HG02938 (cell line): ENCODE results near the gene OR1Q1.
"Not testable (repeated sequence)": the region's sequence is repeated elsewhere in the genome, so short reads cannot be mapped to it uniquely, and the experiment has no call there.

Source experiments
- ATAC-seq: cut with Tn5 transposase; IDR thresholded peaks from one replicate; pipeline ENCODE4 v1.9.1; 2021; ENCODE audit warnings: mild to moderate bottlenecking, moderate library complexity; ENCODE audit not compliant: unreplicated experiment

Gene OR1Q1, protein sequence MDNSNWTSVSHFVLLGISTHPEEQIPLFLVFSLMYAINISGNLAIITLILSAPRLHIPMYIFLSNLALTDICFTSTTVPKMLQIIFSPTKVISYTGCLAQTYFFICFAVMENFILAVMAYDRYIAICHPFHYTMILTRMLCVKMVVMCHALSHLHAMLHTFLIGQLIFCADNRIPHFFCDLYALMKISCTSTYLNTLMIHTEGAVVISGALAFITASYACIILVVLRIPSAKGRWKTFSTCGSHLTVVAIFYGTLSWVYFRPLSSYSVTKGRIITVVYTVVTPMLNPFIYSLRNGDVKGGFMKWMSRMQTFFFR

DNA sequence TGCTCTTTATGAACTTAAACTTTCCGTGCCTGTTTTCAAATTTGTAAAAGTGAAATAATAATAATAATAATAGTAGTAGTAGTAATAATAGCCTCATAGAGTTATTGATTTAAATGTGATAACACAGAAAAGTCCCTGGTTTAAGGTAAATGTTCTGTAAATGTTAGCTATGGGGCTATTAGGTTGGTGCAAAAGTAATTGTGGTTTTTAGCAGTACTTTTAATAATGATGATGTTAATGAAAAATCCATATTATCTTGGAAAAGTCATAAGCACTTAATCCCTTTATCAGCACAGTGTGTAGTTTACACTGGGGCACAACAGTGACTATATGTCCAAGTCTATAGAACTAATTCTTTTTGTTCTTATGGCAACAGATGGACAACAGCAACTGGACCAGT lies at the start of gene OR1Q1:
Gene OR1Q1 (plus strand): TSS at position 377 of the 400 bp plus-strand sequence. CDS start 0 bp downstream, at position 377.
- ATAC-seq: no peak

DNA sequence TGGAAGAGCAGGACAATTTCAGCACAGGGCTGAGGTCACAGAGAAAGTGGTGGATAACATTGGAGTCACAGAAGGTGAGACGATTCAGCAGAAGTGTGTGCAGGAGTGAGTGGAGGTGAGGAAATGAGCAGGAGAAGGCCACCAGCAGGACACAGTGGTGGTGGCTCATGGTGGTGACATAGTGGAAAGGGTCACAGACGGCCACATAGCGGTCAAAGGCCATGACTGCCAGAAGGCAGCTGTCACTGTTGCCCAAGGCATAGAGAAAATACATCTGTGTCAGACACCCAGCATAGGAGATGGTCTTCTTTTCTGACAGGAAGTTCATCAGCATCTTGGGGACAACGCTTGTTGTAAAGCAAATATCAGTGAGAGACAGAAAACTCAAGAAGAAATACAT lies 46.6 kb upstream of the OR1Q1 start:
- no peak for ATAC-seq

DNA sequence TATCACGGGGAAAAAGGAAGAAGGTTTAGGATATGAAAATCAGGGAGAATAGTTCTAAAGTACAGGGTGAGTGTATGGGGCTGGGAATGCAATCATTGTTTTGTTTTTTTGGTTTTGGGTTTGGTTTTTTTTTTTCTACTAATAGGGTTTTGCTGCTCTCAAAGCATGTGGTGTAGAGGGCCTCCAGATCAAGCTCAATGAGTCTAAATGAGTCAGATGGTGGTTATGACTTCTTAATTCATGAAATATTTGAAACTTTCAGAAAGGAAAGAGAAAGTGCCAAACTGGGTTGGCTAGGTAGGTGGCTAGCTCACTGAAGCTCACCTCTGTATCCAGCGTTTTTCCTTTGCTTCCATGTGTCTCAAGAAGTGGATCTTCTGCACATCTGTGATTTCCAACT lies 42.1 kb upstream of the OR1Q1 start:
- no peak for ATAC-seq

DNA sequence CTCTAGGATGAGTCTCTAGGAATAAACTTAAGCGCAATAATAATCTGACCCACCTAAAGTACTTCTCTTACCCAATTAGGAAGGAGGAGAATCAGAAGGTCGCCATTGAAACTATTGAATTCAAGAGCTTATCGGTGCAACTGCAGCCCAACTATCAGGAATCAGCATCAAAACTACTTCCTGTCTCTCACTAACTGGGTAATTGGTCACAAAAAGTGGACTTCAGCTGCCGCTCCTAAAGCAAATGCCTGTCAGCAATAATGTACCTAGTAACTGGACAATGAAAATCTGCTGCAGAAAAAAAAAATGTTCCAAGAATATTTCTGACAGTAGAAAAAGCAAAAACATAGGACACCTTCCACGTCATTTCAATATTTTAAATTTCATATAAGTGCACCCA lies 34.7 kb upstream of the OR1Q1 start:
- no peak for ATAC-seq

DNA sequence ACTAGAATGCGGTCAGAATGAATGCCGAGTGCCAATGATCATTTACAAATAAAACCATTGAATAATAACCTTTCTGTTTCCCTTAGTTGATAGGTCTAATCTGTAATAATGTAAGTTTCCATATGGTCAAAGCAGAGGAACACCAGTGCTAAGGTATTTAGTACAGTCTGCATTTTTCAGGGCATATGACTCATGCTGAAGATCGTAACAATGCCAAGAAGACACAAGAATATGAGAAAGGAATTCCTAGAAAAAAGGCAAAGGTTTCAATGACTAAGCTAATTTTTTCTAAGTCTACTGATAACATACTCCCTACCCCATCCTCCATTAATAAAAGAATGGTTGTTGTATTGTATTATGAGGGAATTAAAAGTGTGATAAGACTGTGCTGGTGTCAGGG lies 34.2 kb upstream of the OR1Q1 start:
- ATAC-seq: no peak

DNA sequence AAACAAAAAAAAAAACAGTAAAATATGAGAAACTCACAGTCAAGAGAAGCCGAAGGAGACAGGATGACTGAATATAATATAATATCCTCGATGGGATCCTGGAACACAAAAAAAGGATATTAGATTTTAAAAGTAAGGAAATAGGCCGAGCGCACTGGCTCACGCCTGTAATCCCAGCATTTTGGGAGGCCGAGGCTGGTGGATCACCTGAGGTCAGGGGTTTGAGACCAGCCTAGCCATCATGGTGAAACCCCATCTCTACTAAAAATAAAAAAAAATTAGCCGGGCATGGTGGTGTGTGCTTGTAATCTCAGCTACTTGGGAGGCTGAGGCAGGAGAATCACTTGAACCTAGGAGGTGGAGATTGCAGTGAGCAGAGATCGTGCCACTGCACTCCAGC lies 31.3 kb upstream of the OR1Q1 start, which contains the start of gene OR1L8:
Gene OR1L8 (minus strand): TSS at position 101 of the 400 bp plus-strand sequence. CDS start 14,907 bp downstream, outside the sequence.
- not testable (repeated sequence) for ATAC-seq

DNA sequence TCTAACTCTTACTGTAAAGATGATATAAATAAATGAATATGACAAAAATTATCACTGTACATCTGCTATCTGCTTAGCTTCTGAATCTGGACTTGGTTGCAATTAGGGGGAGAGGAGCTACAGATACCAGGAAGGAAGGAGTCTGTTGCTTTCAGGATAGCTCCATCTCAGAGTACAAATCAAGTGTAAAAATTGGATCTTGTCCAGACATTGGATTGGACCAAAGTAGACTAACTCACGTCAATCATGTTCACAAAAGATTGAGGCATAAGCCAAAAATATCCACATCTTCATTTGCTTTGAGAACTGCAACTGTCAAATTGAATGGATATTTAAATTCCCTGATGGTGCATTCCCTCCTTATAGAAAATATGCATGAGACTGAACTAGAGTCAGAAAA lies 8.8 kb upstream of the OR1Q1 start:
- no peak for ATAC-seq

DNA sequence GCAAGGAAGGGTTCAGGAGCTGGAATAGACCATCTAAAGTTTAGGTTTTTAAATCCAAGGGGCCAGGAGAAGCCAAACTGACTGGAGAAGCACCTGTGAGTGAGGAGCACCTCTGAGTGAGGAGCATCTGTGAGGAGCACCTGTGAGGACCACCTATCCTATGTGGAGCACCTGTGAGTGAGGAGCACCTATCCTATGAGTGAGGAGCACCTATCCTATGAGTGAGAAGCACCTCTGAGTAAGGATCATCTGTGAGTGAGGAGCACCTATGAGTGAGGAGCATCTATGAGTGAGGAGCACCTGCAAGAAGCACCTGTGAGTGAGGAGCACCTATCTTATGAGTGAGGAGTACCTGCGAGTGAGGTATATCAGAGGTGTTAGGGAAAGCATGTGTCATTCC lies 8.0 kb upstream of the OR1Q1 start:
- no peak for ATAC-seq

DNA sequence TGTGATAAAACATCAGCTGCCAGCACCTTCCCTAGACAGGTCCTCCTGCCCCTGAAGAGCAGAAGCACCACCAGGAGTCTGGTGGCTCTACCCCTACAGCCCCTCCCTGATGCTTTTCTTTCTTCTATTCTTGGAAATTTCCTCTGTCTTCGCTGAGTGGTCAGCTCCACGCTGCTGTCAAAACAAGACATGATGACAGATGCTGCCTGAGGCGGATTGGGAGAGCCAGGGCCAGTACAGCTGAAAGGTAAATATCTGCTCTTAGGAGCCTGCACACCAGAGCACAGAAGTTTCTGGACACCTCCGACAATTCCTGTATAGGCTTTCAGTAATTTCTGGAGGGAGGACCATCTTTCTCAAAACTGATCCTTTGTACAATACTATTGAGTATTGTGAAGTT lies 4.7 kb upstream of the OR1Q1 start:
- no peak for ATAC-seq

DNA sequence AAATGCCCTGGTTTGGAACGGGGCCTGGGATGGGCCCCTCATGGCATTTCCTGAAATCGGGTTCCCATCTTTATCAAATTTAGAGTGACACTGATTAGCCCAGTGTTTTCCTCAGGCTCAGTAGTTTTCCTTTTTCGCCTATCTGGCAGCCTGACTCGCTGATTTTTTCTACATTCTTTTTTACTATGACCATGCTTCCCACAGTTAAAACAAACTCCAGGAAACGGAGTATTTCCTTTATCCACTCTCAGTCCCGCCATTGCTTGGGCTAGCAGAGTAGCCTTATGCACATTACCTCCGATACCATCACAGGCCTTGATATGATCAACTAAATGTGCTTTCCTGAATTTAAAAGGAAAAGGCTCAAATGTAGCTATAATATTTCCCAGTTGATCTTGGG lies 5.5 kb downstream of the OR1Q1 start:
- no peak for ATAC-seq

DNA sequence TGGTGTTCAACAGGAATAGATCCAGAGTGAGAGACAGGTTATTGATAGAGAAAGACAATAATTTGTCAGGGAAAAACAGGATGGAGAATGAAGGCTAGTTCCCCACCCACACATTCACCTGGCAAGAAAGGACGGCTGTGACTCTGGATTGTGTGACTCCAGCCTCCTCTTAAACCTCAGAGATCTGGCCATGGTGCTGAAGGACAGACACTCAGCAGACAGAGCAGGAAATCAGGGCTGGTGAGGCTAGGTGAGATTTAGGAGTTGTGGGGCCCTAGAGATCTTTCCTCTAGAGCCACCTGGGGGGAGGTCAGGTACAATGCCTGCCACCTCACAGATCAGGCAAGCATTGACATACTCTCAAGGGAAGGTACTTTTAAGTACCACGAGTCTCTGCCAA lies 27.7 kb downstream of the OR1Q1 start:
- ATAC-seq: no peak

DNA sequence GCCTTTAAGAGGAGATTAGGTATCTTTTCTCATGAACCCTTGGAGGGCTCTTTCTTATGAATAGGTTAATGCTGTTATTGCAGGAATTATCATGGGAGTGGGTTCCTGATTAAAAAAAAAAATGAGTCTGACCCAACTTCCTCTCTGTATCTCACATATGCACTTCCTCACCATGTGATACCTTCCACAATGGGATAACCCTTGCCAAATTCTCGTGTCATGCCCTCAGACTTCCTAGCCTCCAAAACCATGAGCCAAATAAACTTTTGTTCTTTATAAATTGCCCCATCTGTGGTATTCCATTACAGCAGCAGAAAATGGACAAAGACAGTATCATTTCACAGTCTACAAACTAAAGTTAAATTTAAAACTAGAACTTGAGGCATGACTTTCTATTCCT lies 41.8 kb downstream of the OR1Q1 start:
- ATAC-seq: no peak

DNA sequence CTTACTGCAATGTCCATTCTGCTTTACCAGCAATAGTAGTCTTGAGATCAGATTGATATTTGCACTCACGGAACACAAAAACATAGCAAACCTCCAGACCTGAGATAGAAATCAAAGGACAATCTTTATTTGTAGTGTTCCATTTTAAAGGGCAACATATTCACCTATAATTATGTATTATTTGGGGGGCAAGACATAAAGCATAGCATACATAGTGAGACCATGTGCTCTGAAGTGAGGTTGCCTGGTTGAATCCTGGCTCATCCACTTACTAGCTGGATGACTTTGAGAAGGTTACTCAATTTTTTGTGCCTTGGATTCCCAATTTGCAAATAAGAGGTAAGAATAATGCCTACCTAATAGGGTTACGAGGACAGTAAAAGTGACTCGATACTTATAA lies 43.0 kb downstream of the OR1Q1 start, which contains the start of gene OR1B1:
Gene OR1B1 (minus strand): TSS at position 101 of the 400 bp plus-strand sequence.
- ATAC-seq: no peak

DNA sequence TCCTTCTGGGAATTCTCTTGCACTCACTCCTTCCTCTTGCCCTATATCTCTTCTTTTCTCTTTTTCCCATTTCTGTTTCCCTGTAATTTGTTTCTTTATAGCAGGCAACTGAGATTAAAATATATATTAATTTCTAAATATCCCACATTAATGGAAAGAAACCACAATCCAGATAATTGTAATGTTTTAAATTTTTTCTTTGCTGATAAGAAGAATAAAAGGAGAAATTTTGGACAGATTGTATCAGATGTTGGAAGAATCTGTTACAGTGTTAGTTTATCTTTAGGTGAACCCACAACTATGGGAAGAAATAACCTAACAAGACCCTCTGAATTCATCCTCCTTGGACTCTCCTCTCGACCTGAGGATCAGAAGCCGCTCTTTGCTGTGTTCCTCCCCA lies 46.9 kb downstream of the OR1Q1 start, which contains the start of gene OR1L1:
Gene OR1L1 (plus strand): TSS at position 301 of the 400 bp plus-strand sequence. CDS start 0 bp downstream, at position 301.
- no peak for ATAC-seq
